Daoy (cell line): ENCODE results near the gene FRMPD1. TPM values are rescaled to one million over a fixed set of nuclear protein-coding genes. Genes with fewer than 3 reads are reported as not detected.
"Not testable (repeated sequence)": the region's sequence is repeated elsewhere in the genome, so short reads cannot be mapped to it uniquely, and the experiment has no call there.

Source experiments
- DNase-seq: peaks from one replicate; pipeline ENCODE4 v3.0.0-alpha.2; 2015; ENCODE audit warnings: low read depth
- total RNA-seq: library from RNA; depleted of rRNA; stranded (reverse); fragments of >200 nt; shearing (Covaris generic); gene quantifications from 2 replicates; pipeline ENCODE4 v1.2.3, GENCODE V29; 2014

The FRMPD1 gene
- total RNA-seq, 1 experiment from 2014 or later = 0.06 TPM

- no peak for DNase-seq
Measured at GRCh38 chr9:37732952-37733351, 82.2 kb downstream of the FRMPD1 start.

- DNase-seq = no peak
Measured at GRCh38 chr9:37739222-37739621, 88.5 kb downstream of the FRMPD1 start.

GRCh38 chr9:37740128-37740527, 89.4 kb downstream of the FRMPD1 start:
- DNase-seq = no peak

- no peak for DNase-seq
Measured at GRCh38 chr9:37740631-37741328, 90.0 kb downstream of the FRMPD1 start.

GRCh38 chr9:37745970-37746369, 95.2 kb downstream of the FRMPD1 start:
- no peak for DNase-seq

- DNase-seq = peak; percentile 41
Measured at GRCh38 chr9:37746448-37747270, 95.9 kb downstream of the FRMPD1 start.

- peak; percentile 72 for DNase-seq
Measured at GRCh38 chr9:37747271-37747753, 96.6 kb downstream of the FRMPD1 start.

GRCh38 chr9:37749129-37749528, 98.4 kb downstream of the FRMPD1 start:
- DNase-seq = no peak

- DNase-seq = no peak
Measured at GRCh38 chr9:37751186-37751585, 100.4 kb downstream of the FRMPD1 start.

GRCh38 chr9:37751704-37752103, 101.0 kb downstream of the FRMPD1 start:
- not testable (repeated sequence) for DNase-seq

- not testable (repeated sequence) for DNase-seq
Measured at GRCh38 chr9:37752112-37752511, 101.4 kb downstream of the FRMPD1 start.

- no peak for DNase-seq
Measured at GRCh38 chr9:37752642-37753488, 102.1 kb downstream of the FRMPD1 start.

GRCh38 chr9:37753489-37754190, 102.9 kb downstream of the FRMPD1 start, which contains the start of gene TRMT10B:
Gene TRMT10B, plus strand, starts transcription at chr9:37753805. Its CDS starts 8,127 bp downstream, at chr9:37761932.
- DNase-seq = peak; percentile 82

- no peak for DNase-seq
Measured at GRCh38 chr9:37758747-37759146, 108.0 kb downstream of the FRMPD1 start.

GRCh38 chr9:37760416-37761161, 109.8 kb downstream of the FRMPD1 start:
- DNase-seq = no peak

- DNase-seq = no peak
Measured at GRCh38 chr9:37761511-37761910, 110.8 kb downstream of the FRMPD1 start.

- DNase-seq = not testable (repeated sequence)
Measured at GRCh38 chr9:37765263-37765662, 114.5 kb downstream of the FRMPD1 start.

GRCh38 chr9:37769306-37769705, 118.6 kb downstream of the FRMPD1 start:
- DNase-seq = no peak

GRCh38 chr9:37769995-37770394, 119.2 kb downstream of the FRMPD1 start:
- no peak for DNase-seq

GRCh38 chr9:37775216-37775919, 124.6 kb downstream of the FRMPD1 start:
- DNase-seq = no peak
